H1 (cell line): ENCODE results near the gene TOMM40L. TPM values are rescaled to one million over a fixed set of nuclear protein-coding genes. Genes with fewer than 3 reads are reported as not detected.

Experiments
- BRCA1 ChIP-seq: IDR thresholded peaks from 2 replicates; pipeline ENCODE4 v1.6.1; 2012; ENCODE audit warnings: low read depth, low read length, improper control_type of control experiment
- CEBPB ChIP-seq: IDR thresholded peaks from 2 replicates; pipeline ENCODE4 v1.6.1; 2012; ENCODE audit warnings: low read depth, low read length
- CHD1 ChIP-seq: IDR thresholded peaks from 2 replicates; pipeline ENCODE4 v1.6.1; 2012; ENCODE audit warnings: low read depth, low read length, improper control_type of control experiment
- GTF2F1 ChIP-seq: IDR thresholded peaks from 2 replicates; pipeline ENCODE4 v1.6.1; 2012; ENCODE audit warnings: low read depth, low read length, improper control_type of control experiment, borderline replicate concordance
- KDM1A ChIP-seq: fragments of 200-600, 300-600 bp; sonication (generic); IDR thresholded peaks from 2 replicates; pipeline ENCODE4 v1.7.1; 2016; ENCODE audit warnings: mild to moderate bottlenecking, low read length, borderline replicate concordance
- MAFK ChIP-seq: IDR thresholded peaks from 2 replicates; pipeline ENCODE4 v1.6.1; 2012; ENCODE audit warnings: low read depth, mild to moderate bottlenecking, improper control_type of control experiment, low read length
- POLR2A ChIP-seq, 2 experiments: IDR thresholded peaks; 1 replicate in 1 of 2; 2 replicates in 1 of 2; pipeline ENCODE4 v1.6.1; 2011; ENCODE audit warnings: low read depth in 2 of 2, low read length in 2 of 2, mild to moderate bottlenecking in 2 of 2; ENCODE audit errors: control extremely low read depth in 1 of 2
- POLR2AphosphoS5 ChIP-seq: IDR thresholded peaks from 2 replicates; pipeline ENCODE4 v1.6.1; 2011; ENCODE audit warnings: low read depth, low read length
- POU5F1 ChIP-seq: IDR thresholded peaks from 2 replicates; pipeline ENCODE4 v1.6.1; 2011; ENCODE audit warnings: low read depth, mild to moderate bottlenecking, low read length, moderate library complexity
- SIN3A ChIP-seq, 2 experiments: IDR thresholded peaks in 1 of 2; conservative IDR thresholded peaks in 1 of 2; 2 replicates each; pipeline ENCODE4 v1.6.1; 2011 to 2012; ENCODE audit warnings: low read length in 2 of 2, improper control_type of control experiment in 1 of 2, low read depth in 1 of 2, mild to moderate bottlenecking in 1 of 2
- SRF ChIP-seq: IDR thresholded peaks from 2 replicates; pipeline ENCODE4 v1.6.1; 2011; ENCODE audit warnings: mild to moderate bottlenecking, low read depth, low read length, moderate library complexity
- polyA plus RNA-seq, 7 experiments: library from polyadenylated mRNA; depleted of rRNA in 3 of 7; stranded (reverse) in 5 of 7; unstranded in 2 of 7; fragments of >200 nt in 5 of 7; fragments of 200-250 nt in 2 of 7; gene quantifications; 1 replicate in 5 of 7; 2 replicates in 1 of 7; 4 replicates in 1 of 7; pipeline versions ENCODE4 v1.2.1 to v1.2.3, GENCODE V29; 2011 to 2013; ENCODE audit warnings: missing spikeins in 2 of 7, mixed read lengths in 2 of 7
- total RNA-seq: library from RNA; stranded (reverse); fragmentation: NEBNext Ultra II Directional; extraction: Animal tissue kit (Norgen Biotek cat#: 25700); gene quantifications from 2 replicates; pipeline ENCODE4 v1.2.1, GENCODE V29; 2021
- TF ChIP-seq, protein P1 (sequence below): IDR thresholded peaks from 2 replicates; pipeline ENCODE4 v1.6.1; 2012; ENCODE audit warnings: low read length, inconsistent platforms

The TOMM40L gene
- total and polyA plus RNA-seq, 2 of the 8 experiments (the other 6 are each of a cell fraction or from before 2014, with no cell fraction given), result 11.4 to 15.0 TPM

DNA sequence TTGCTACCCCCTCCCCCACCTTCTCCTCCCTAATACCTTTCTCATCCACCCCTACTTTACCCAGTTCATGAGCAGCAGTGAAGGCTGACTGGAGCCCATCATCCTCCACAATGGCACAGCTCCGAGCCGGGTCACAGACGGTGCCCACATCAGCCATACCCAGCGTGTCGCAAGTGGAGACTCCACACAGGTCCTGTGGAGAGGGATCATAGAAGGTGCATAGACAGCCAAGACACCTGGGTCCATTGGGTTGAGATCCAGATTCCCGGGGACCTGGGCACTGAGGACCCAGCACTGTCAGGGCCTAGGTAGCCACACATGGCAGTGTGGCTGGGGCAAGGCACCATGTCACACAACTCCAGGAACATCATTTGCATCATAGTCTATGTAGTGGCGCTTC is 29.7 kb upstream of the TOMM40L start (continued):
- TF ChIP-seq GTF2F1, result no peak
- no peak for TF ChIP-seq POLR2AphosphoS5
- no peak for TF ChIP-seq MAFK
- no peak for TF ChIP-seq POU5F1
- no peak for TF ChIP-seq SIN3A (conservative IDR thresholded peaks at IDR 0.05 in 1 of 2, IDR thresholded peaks at IDR 0.05 in 1 of 2; ENCODE audit: low read depth in 1 of 2, low read length in 2 of 2)
- no peak for TF ChIP-seq BRCA1
- no peak for TF ChIP-seq SRF
- no peak for TF ChIP-seq KDM1A
- TF ChIP-seq POLR2A (IDR thresholded peaks at IDR 0.05; ENCODE audit: control extremely low read depth in 1 of 2, low read depth in 2 of 2, low read length in 2 of 2), result no peak
- TF ChIP-seq CHD1, result no peak
- no peak for TF ChIP-seq CEBPB
- TF ChIP-seq, protein P1, sequence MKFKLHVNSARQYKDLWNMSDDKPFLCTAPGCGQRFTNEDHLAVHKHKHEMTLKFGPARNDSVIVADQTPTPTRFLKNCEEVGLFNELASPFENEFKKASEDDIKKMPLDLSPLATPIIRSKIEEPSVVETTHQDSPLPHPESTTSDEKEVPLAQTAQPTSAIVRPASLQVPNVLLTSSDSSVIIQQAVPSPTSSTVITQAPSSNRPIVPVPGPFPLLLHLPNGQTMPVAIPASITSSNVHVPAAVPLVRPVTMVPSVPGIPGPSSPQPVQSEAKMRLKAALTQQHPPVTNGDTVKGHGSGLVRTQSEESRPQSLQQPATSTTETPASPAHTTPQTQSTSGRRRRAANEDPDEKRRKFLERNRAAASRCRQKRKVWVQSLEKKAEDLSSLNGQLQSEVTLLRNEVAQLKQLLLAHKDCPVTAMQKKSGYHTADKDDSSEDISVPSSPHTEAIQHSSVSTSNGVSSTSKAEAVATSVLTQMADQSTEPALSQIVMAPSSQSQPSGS, result no peak
